ENCODE measurements around the gene DDC.

The DDC gene

DNA sequence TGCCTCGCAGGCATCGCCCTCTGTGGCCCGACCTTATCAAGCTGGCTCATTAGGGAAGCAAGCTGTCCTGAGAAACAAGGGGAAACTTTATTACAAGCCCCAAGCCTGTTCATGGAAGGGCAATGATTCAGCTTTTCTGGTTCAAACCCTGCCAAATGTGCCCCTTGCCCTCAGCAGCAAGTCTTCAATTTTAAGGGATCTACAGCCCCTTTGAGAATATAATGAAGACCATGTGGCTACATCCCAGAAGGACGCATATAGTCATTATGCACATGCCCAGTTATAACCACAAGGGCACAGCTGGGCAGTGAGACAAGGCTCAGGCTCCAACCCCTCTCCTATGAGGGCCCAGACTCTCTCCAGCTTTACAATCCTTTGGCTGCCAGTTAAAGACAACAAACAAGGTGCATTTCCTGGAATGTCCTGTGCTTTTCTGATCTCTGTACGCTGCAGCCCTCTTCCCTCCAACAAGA is 56.7 kb downstream of the DDC start:
- TF ChIP-seq, protein P1, sequence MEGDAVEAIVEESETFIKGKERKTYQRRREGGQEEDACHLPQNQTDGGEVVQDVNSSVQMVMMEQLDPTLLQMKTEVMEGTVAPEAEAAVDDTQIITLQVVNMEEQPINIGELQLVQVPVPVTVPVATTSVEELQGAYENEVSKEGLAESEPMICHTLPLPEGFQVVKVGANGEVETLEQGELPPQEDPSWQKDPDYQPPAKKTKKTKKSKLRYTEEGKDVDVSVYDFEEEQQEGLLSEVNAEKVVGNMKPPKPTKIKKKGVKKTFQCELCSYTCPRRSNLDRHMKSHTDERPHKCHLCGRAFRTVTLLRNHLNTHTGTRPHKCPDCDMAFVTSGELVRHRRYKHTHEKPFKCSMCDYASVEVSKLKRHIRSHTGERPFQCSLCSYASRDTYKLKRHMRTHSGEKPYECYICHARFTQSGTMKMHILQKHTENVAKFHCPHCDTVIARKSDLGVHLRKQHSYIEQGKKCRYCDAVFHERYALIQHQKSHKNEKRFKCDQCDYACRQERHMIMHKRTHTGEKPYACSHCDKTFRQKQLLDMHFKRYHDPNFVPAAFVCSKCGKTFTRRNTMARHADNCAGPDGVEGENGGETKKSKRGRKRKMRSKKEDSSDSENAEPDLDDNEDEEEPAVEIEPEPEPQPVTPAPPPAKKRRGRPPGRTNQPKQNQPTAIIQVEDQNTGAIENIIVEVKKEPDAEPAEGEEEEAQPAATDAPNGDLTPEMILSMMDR (IDR thresholded peaks at IDR 0.05; ENCODE audit: low read depth, low read length), result no peak
- no peak for TF ChIP-seq EZH2phosphoT487 (IDR thresholded peaks at IDR 0.05; ENCODE audit: low read depth)
- Histone ChIP-seq H3K79me2 (ENCODE audit: low read length) (no peaks in the 10 kb centered on the region), H3K4me1 (ENCODE audit: low read length) (no peaks in the 10 kb centered on the region), H3K27ac (ENCODE audit: low read length) (no peak overlapping the region), H3K27me3 (ENCODE audit: low read depth, low read length) (0 out of 2 replicates have a peak, but pooled peaks cover 5% of the 10 kb centered on the region), H4K20me1 (ENCODE audit: insufficient read depth, low read length) (no peaks in the 10 kb centered on the region), H3K4me3 (ENCODE audit: low read length) (no peak overlapping the region), H3K4me2 (ENCODE audit: low read length) (no peak overlapping the region), H3K36me3 (replicated peaks; ENCODE audit: low read depth, low read length) (no peaks in the 10 kb centered on the region), H2AFZ (ENCODE audit: low read depth, low read length) (no peak overlapping the region), H3K9me3 (ENCODE audit: insufficient read depth, low read length) (no peaks in the 10 kb centered on the region), H3K9ac (ENCODE audit: low read length) (no peak overlapping the region)

DNA sequence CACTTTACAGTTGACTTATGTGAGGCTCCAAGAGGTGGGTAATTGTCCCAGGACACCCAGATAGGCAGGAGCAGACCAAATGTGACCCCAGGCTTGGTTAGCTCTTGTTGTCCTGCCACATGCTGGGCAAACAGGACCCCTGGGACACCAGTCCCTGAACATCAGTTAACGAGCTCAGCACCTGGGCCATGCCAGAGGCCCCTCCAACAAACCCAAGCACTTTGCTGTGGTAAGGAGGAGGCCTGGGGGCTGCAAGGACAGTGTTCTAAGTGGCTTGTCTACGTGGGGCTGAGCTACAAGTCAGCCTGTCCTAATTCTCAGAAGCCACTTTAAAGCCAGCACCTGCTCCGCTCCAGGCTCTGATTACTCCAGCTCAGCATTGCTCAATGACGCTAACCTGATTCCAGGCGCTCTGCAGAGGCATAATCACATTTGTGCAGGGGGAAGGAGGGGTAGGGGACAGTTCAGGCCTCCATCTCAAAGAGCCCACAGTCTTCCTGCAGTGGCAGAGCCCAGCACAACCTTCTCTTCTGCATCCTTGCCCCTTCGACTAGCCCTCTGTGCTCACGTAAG is 57.2 kb downstream of the DDC start:
- H3K4me1 ChIP-seq (ENCODE audit: low read length), result no peaks in the 10 kb centered on the region
- TF ChIP-seq EZH2phosphoT487 (IDR thresholded peaks at IDR 0.05; ENCODE audit: low read depth), result no peak
- TF ChIP-seq, protein P1 (IDR thresholded peaks at IDR 0.05; ENCODE audit: low read depth, low read length), result no peak
- no peaks in the 10 kb centered on the region for H4K20me1 ChIP-seq (ENCODE audit: insufficient read depth, low read length)
- H3K9me3 ChIP-seq (ENCODE audit: insufficient read depth, low read length), result no peaks in the 10 kb centered on the region
- H3K27me3 ChIP-seq (ENCODE audit: low read depth, low read length), result 0 out of 2 replicates have a peak, but pooled peaks cover 4% of the 10 kb centered on the region
- no peak overlapping the region for H2AFZ ChIP-seq (ENCODE audit: low read depth, low read length)
- H3K4me2 ChIP-seq (ENCODE audit: low read length), result no peak overlapping the region
- H3K27ac ChIP-seq (ENCODE audit: low read length), result no peak overlapping the region
- H3K36me3 ChIP-seq (replicated peaks; ENCODE audit: low read depth, low read length), result no peaks in the 10 kb centered on the region
- H3K9ac ChIP-seq (ENCODE audit: low read length), result no peak overlapping the region
- no peaks in the 10 kb centered on the region for H3K79me2 ChIP-seq (ENCODE audit: low read length)
- no peak overlapping the region for H3K4me3 ChIP-seq (ENCODE audit: low read length)

DNA sequence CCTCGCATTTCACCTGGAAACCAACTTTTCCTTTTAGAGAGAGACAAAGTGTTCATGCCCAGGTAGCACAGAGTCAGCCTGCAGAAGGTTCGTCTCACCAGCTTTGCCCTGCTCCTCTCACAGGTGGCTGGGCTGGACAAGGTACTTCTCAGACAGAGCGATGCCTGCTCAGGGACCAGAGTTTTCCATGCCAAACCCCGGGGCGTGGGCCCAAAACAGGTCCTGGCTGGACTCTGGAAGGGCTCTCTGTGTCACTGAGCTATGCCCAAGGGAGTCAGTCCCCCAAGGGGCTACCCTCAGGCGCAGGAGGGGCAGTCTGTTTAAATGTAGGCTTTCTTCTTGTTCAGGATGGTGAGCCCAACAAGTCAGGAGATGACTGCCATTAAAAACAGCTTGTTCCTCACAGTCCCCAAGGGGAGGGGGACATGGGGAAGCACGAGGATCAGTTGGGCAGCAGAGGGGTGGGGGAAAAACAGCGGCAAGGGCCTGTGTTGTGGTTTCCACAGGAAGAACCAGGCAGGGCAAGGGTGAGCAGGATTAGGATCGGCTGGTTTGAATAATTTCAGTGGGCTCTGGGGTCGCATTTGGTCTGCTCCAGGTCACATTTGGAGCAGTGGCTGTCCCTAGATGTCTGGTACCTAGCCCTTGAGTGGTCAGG is 59.5 kb downstream of the DDC start:
- H3K9me3 ChIP-seq (ENCODE audit: insufficient read depth, low read length), result no peaks in the 10 kb centered on the region
- no peaks in the 10 kb centered on the region for H4K20me1 ChIP-seq (ENCODE audit: insufficient read depth, low read length)
- no peaks in the 10 kb centered on the region for H3K79me2 ChIP-seq (ENCODE audit: low read length)
- no peak overlapping the region for H3K27ac ChIP-seq (ENCODE audit: low read length)
- H3K9ac ChIP-seq (ENCODE audit: low read length), result no peak overlapping the region
- no peak for TF ChIP-seq EZH2phosphoT487 (IDR thresholded peaks at IDR 0.05; ENCODE audit: low read depth)
- TF ChIP-seq, protein P1 (IDR thresholded peaks at IDR 0.05; ENCODE audit: low read depth, low read length), result no peak
- no peaks in the 10 kb centered on the region for H3K27me3 ChIP-seq (ENCODE audit: low read depth, low read length)
- no peak overlapping the region for H2AFZ ChIP-seq (ENCODE audit: low read depth, low read length)
- no peak overlapping the region for H3K4me2 ChIP-seq (ENCODE audit: low read length)
- no peak overlapping the region for H3K4me3 ChIP-seq (ENCODE audit: low read length)
- H3K4me1 ChIP-seq (ENCODE audit: low read length), result no peaks in the 10 kb centered on the region
- H3K36me3 ChIP-seq (replicated peaks; ENCODE audit: low read depth, low read length), result no peaks in the 10 kb centered on the region

DNA sequence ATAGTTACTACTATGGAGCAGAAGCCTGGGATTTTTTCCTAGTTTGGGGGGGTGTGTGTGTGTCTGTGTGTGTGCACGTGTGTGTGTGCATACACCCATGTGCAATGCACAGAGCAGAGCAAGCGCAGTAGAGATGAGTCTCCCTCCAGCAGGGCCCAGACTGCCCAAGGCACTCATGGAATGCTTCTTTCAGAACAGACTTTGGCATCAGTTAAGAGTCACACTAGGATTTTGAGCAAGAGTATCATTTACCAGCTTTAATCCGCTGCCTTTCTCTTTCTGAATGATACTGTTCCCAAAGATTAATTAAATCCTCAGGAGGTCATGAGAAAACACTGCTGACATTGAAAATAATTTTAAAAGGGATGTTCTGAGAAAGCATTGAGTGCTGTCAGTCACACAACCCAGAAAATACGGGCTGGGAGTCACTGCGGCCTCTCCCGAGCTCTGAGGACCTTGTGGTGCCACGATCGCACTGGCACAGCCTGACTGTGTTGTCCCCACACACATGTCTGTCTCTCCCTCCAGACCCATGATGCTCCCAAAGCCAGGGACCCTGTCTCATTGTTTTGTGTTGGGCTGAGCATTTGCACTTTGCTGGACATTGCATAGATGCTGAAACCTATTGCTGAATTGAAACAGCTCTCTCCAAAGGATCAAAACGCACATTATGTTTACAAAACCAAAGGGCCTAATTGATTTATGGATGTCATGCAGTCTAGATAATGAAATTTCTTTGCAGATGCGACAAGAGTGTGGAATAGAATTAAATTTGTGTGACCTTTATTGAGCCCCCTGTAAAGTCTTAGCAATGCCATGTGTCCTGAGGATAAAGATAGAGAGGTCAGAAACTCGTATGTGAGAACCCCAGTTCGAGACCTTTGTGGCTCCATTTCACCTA is 60.3 kb downstream of the DDC start:
- Histone ChIP-seq H4K20me1 (ENCODE audit: insufficient read depth, low read length) (no peaks in the 10 kb centered on the region), H2AFZ (ENCODE audit: low read depth, low read length) (no peak overlapping the region), H3K4me1 (ENCODE audit: low read length) (no peaks in the 10 kb centered on the region), H3K9ac (ENCODE audit: low read length) (no peak overlapping the region), H3K4me3 (ENCODE audit: low read length) (no peak overlapping the region), H3K4me2 (ENCODE audit: low read length) (no peak overlapping the region), H3K9me3 (ENCODE audit: insufficient read depth, low read length) (no peaks in the 10 kb centered on the region), H3K27me3 (ENCODE audit: low read depth, low read length) (no peaks in the 10 kb centered on the region), H3K27ac (ENCODE audit: low read length) (no peak overlapping the region), H3K79me2 (ENCODE audit: low read length) (no peaks in the 10 kb centered on the region), H3K36me3 (replicated peaks; ENCODE audit: low read depth, low read length) (no peaks in the 10 kb centered on the region)
- TF ChIP-seq, protein P1 (IDR thresholded peaks at IDR 0.05; ENCODE audit: low read depth, low read length), result no peak
- no peak for TF ChIP-seq EZH2phosphoT487 (IDR thresholded peaks at IDR 0.05; ENCODE audit: low read depth)
